Activated CD4-positive, alpha-beta T cell treated with anti-CD3 and anti-CD28 coated beads for 4 hours (primary cell): ENCODE measurements around the gene RCAN3.
"Not testable (repeated sequence)": the region's sequence is repeated elsewhere in the genome, so short reads cannot be mapped to it uniquely, and the experiment has no call there.

Source experiments
- DNase-seq, 2 donors: peaks; one replicate each; pipeline ENCODE4 v3.0.0-alpha.2; 2020

RCAN3 gene

GRCh38 chr1:24502709-24503058, at the start of gene RCAN3:
Gene RCAN3 (plus strand): TSS chr1:24502836. CDS start chr1:24514373, 11,537 bp downstream.
- peak; percentile 82 to 87 for DNase-seq

GRCh38 chr1:24452922-24453485, 49.6 kb upstream of the RCAN3 start:
- no peak for DNase-seq

GRCh38 chr1:24454673-24455072, 48.0 kb upstream of the RCAN3 start:
- no peak for DNase-seq

GRCh38 chr1:24455272-24455671, 47.4 kb upstream of the RCAN3 start:
- no peak for DNase-seq

- DNase-seq = no peak
Observed at GRCh38 chr1:24457866-24458265, 44.8 kb upstream of the RCAN3 start.

- no peak for DNase-seq
Observed at GRCh38 chr1:24459551-24460266, 42.9 kb upstream of the RCAN3 start.

GRCh38 chr1:24462128-24462527, 40.5 kb upstream of the RCAN3 start:
- DNase-seq = not testable (repeated sequence)

GRCh38 chr1:24463776-24464735, 38.6 kb upstream of the RCAN3 start:
- no peak for DNase-seq

GRCh38 chr1:24465099-24465498, 37.5 kb upstream of the RCAN3 start:
- no peak for DNase-seq

GRCh38 chr1:24465638-24466037, 37.0 kb upstream of the RCAN3 start:
- no peak for DNase-seq

GRCh38 chr1:24468685-24469316, 33.8 kb upstream of the RCAN3 start:
- no peak for DNase-seq

- no peak for DNase-seq
Observed at GRCh38 chr1:24470592-24470991, 32.0 kb upstream of the RCAN3 start.

GRCh38 chr1:24472527-24473251, 29.9 kb upstream of the RCAN3 start:
- DNase-seq = no peak

GRCh38 chr1:24474193-24474592, 28.4 kb upstream of the RCAN3 start:
- DNase-seq = no peak

- DNase-seq = no peak
Observed at GRCh38 chr1:24475700-24476099, 26.9 kb upstream of the RCAN3 start.

- DNase-seq = no peak
Observed at GRCh38 chr1:24476571-24476970, 26.1 kb upstream of the RCAN3 start.

- no peak for DNase-seq
Observed at GRCh38 chr1:24477309-24477708, 25.3 kb upstream of the RCAN3 start.

GRCh38 chr1:24481101-24481500, 21.5 kb upstream of the RCAN3 start:
- peak; percentile 53 to 62 for DNase-seq

GRCh38 chr1:24481843-24482610, 20.6 kb upstream of the RCAN3 start:
- DNase-seq = peak in 1 of 2 donors; percentile 12

- peak in 1 of 2 donors; percentile 32 for DNase-seq
Observed at GRCh38 chr1:24483441-24483840, 19.2 kb upstream of the RCAN3 start.

- no peak for DNase-seq
Observed at GRCh38 chr1:24484199-24484598, 18.4 kb upstream of the RCAN3 start.
